HG03558 (cell line): ENCODE measurements around the gene MRFAP1L1.

Source experiments
- ATAC-seq: cut with Tn5 transposase; IDR thresholded peaks from one replicate; pipeline ENCODE4 v1.9.1; 2021; ENCODE audit warnings: moderate number of reproducible peaks; ENCODE audit not compliant: unreplicated experiment; ENCODE audit errors: extremely low read depth

MRFAP1L1 gene

DNA sequence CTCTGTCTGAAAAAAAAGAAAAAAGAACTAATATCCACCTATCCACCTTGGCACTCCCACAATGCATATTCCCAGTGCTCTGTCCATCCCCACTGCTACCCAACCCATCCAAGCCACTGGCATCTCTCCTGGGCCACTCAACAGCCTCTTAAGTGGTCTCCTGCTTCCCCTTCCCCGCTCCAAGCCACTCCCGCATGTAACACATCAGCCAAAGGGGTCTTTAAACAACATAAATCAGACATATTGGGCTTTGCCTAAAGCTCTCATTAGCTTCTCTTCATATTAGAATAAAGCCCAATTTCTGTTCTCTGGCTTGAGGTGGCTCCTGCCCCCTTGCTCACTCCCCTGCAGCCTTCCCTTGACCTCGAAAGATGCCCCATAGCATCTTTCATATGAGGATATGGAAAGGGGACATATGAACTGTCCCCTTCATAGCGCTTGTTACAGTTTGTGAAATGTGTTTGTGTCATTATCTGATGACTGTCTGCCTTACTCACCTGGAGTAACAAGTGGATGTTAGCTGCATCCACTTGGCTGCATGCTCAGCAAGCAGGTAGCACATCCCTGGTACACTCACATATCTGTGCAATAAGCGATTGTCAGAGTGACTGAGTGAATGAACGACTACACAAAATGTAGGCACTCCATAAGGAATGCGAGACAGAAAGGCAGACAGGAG lies 9.4 kb upstream of the MRFAP1L1 start:
- ATAC-seq = no peak

- no peak for ATAC-seq
Observed at GRCh38 chr4:6716958-6717655, 7.4 kb upstream of the MRFAP1L1 start.

GRCh38 chr4:6716018-6716911 lies 6.6 kb upstream of the MRFAP1L1 start, which contains the start of gene BLOC1S4:
Gene BLOC1S4 (plus strand): TSS chr4:6716174. CDS start chr4:6716210, 36 bp downstream.
- ATAC-seq = peak; percentile 63

- no peak for ATAC-seq
Observed at GRCh38 chr4:6715704-6716017, 6.0 kb upstream of the MRFAP1L1 start.

DNA sequence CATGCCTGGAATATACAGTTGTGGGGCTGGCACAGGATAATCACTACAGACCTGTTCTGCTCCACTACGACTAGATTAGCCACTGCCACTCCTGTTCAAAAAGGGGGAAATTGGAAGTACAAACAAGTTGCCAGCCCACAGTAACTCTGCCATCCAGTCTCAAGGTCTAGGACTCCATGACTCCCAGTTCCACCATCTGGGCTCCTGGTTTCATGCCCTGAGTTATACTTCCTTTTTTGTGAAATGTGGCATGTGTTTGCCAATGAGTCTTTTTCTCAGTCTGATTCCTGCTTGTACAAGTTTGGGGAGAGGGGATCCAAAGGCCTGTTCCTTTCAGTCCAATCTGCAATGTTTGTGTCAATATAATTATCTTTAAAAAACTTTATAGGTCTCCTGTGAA lies 5.3 kb upstream of the MRFAP1L1 start:
- ATAC-seq = no peak

GRCh38 chr4:6710996-6711395 lies 1.3 kb upstream of the MRFAP1L1 start:
- ATAC-seq = no peak

GRCh38 chr4:6710282-6710681 lies 617 bp upstream of the MRFAP1L1 start:
- ATAC-seq = no peak

GRCh38 chr4:6706173-6706572 lies 3.5 kb downstream of the MRFAP1L1 start:
- ATAC-seq = no peak

- no peak for ATAC-seq
Observed at GRCh38 chr4:6705646-6706045, 4.0 kb downstream of the MRFAP1L1 start.

- ATAC-seq = no peak
Observed at GRCh38 chr4:6703786-6704185, 5.9 kb downstream of the MRFAP1L1 start.

DNA sequence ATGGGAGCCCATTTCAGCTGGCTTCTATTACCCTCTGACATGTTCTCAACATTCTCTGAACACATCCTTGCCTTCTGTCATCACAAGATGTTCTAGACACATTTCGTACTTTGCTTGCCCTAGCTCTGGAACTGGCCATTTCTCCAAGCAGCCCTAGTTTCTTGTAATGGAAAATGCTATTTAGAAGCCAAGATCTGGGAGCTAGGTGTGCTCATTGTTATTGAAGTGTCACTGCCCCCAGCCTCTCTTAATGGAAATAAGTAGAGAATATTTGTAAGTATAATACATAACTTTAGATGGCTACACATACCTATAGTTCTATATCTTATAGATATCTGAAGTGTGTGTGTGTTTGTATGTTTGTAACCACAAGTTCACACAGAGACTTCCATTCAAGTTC lies 6.9 kb downstream of the MRFAP1L1 start:
- ATAC-seq = no peak

- ATAC-seq = no peak
Observed at GRCh38 chr4:6701371-6701770, 8.3 kb downstream of the MRFAP1L1 start.

DNA sequence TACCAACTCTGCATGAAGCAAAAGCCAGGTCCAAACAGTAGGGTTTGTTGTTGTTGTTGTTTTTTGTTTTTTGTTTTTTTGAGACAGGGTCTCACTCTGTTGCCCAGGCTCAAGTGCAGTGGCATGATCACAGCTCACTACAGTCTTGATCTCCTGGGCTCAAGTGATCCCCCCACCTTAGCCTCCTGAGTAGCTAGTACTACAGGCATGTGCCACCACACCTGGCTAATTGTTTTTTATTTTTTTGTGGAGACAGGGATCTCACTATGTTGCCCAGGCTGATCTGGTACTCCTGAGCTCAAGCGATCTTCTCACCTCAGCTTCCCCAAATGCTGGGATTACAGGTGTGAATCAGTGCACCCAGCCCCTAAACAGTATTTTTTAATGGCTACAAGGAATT lies 9.8 kb downstream of the MRFAP1L1 start:
- no peak for ATAC-seq

DNA sequence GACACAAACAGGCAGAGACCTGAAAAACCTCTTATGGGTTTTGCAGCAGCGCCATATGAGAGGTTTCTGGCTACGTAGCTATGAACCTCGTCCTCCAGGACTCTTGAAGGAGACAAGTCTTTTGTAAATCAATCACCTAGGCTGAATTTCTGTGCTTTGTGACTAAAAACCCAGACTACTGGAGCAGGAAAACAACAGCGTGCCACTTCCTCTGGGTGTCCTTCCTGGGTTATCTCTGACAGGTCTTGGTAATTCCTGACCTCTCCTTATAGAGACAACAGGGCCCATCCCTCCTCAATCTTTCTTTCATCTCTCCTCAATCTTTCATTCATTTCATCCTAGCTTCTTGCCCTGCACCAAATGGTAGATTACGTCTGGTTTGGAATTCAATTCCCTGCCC lies 10.3 kb downstream of the MRFAP1L1 start:
- no peak for ATAC-seq

- ATAC-seq = no peak
Observed at GRCh38 chr4:6697131-6697530, 12.5 kb downstream of the MRFAP1L1 start.

GRCh38 chr4:6696611-6697010 lies 13.1 kb downstream of the MRFAP1L1 start:
- no peak for ATAC-seq

GRCh38 chr4:6695660-6696610 lies 13.7 kb downstream of the MRFAP1L1 start:
- ATAC-seq = no peak

GRCh38 chr4:6694177-6694901 lies 15.3 kb downstream of the MRFAP1L1 start:
- ATAC-seq = no peak
